Measurements from ENCODE around the gene GPR39. TPM values are rescaled to one million over a fixed set of nuclear protein-coding genes. Genes with fewer than 3 reads are reported as not detected.

The GPR39 gene
- total and polyA plus RNA-seq, 2 donors (not counting 1 experiment from before 2014, with no cell fraction given) = not detected

GRCh38 chr2:132374961-132375360, 41.6 kb upstream of the GPR39 start:
- TF ChIP-seq EZH2 (IDR thresholded peaks at IDR 0.05; ENCODE audit: borderline replicate concordance, insufficient read depth, low read depth, low read length, poor library complexity, severe bottlenecking) (no peak), CTCF (IDR thresholded peaks at IDR 0.05) (no peak)
- peaks cover 0 to 8% (median 0%) of the 10 kb centered on the region in 3 donors for H3K9me3 ChIP-seq (ENCODE audit: control extremely low read depth in 1 of 3, control insufficient read depth in 2 of 3, insufficient read depth in 1 of 3, low read length in 2 of 3)
- DNase-seq (no peak), ATAC-seq (ENCODE audit: low read depth) (no peak)
- H3K4me3 Mint-ChIP-seq = no peak overlapping the region
- H2AFZ ChIP-seq (ENCODE audit: insufficient read depth, low read depth, low read length, poor library complexity, severe bottlenecking) = no peak overlapping the region
- H3K4me1 Mint-ChIP-seq = no peaks in the 10 kb centered on the region
- H3K36me3 ChIP-seq (replicated peaks in 1 of 2; ENCODE audit: control extremely low read depth in 1 of 2, control insufficient read depth in 1 of 2, extremely low read depth in 1 of 2, insufficient read depth in 2 of 2, low read length in 1 of 2) = no peaks in the 10 kb centered on the region
- CTCF ChIA-PET = no interaction called here
- no peak overlapping the region for H3K27ac ChIP-seq (ENCODE audit: low read length in 2 of 2)
- no peaks in the 10 kb centered on the region for H3K79me2 ChIP-seq (ENCODE audit: control insufficient read depth, insufficient read depth, low read length)
- 100% methylated on average over 1 of the region's 1 CpG for WGBS (ENCODE audit: insufficient coverage)
- no peaks in the 10 kb centered on the region for H3K4me1 ChIP-seq (ENCODE audit: control insufficient read depth in 2 of 2, insufficient read depth in 2 of 2, low read length in 2 of 2)
- H4K20me1 ChIP-seq (ENCODE audit: control insufficient read depth, insufficient read depth, low read length, poor library complexity, severe bottlenecking) = no peaks in the 10 kb centered on the region
- POLR2A ChIA-PET = no interaction called here
- H3K9ac ChIP-seq (ENCODE audit: low read length) = no peak overlapping the region
- no peaks in the 10 kb centered on the region for H3K9me3 Mint-ChIP-seq (ENCODE audit: insufficient read depth)
- no peaks in the 10 kb centered on the region for H3K27me3 ChIP-seq (replicated peaks in 1 of 4; ENCODE audit: control extremely low read depth in 1 of 4, control insufficient read depth in 3 of 4, insufficient read depth in 4 of 4, low read length in 3 of 4)
- H3K27ac Mint-ChIP-seq = no peak overlapping the region
- H3K4me2 ChIP-seq (replicated peaks; ENCODE audit: low read depth, low read length, poor library complexity, severe bottlenecking) = no peak overlapping the region
- intact Hi-C loops (cut with micrococcal nuclease) = no loop called here
- H3K4me3 ChIP-seq (ENCODE audit: control extremely low read depth in 1 of 5, extremely low read depth in 1 of 5, insufficient read depth in 1 of 5, low read depth in 2 of 5, low read length in 4 of 5) = no peak overlapping the region
- H3K27me3 Mint-ChIP-seq = no peaks in the 10 kb centered on the region

- H3K9me3 Mint-ChIP-seq (ENCODE audit: insufficient read depth) = no peaks in the 10 kb centered on the region
- ATAC-seq (ENCODE audit: low read depth) (no peak), DNase-seq (no peak)
- no peak for TF ChIP-seq EZH2 (IDR thresholded peaks at IDR 0.05; ENCODE audit: borderline replicate concordance, insufficient read depth, low read depth, low read length, poor library complexity, severe bottlenecking)
- no peak for TF ChIP-seq CTCF (IDR thresholded peaks at IDR 0.05)
- Histone ChIP-seq H3K9me3 (ENCODE audit: control extremely low read depth in 1 of 3, control insufficient read depth in 2 of 3, insufficient read depth in 1 of 3, low read length in 2 of 3) (peaks cover 1 to 3% (median 3%) of the 10 kb centered on the region in 3 donors), H3K27me3 (replicated peaks in 1 of 4; ENCODE audit: control extremely low read depth in 1 of 4, control insufficient read depth in 3 of 4, insufficient read depth in 4 of 4, low read length in 3 of 4) (no peaks in the 10 kb centered on the region), H3K27ac (ENCODE audit: low read length in 2 of 2) (no peak overlapping the region), H2AFZ (ENCODE audit: insufficient read depth, low read depth, low read length, poor library complexity, severe bottlenecking) (no peak overlapping the region), H3K4me1 (ENCODE audit: control insufficient read depth in 2 of 2, insufficient read depth in 2 of 2, low read length in 2 of 2) (no peaks in the 10 kb centered on the region), H3K79me2 (ENCODE audit: control insufficient read depth, insufficient read depth, low read length) (no peaks in the 10 kb centered on the region), H3K36me3 (replicated peaks in 1 of 2; ENCODE audit: control extremely low read depth in 1 of 2, control insufficient read depth in 1 of 2, extremely low read depth in 1 of 2, insufficient read depth in 2 of 2, low read length in 1 of 2) (no peaks in the 10 kb centered on the region), H3K4me2 (replicated peaks; ENCODE audit: low read depth, low read length, poor library complexity, severe bottlenecking) (no peak overlapping the region), H4K20me1 (ENCODE audit: control insufficient read depth, insufficient read depth, low read length, poor library complexity, severe bottlenecking) (no peaks in the 10 kb centered on the region), H3K4me3 (ENCODE audit: control extremely low read depth in 1 of 5, extremely low read depth in 1 of 5, insufficient read depth in 1 of 5, low read depth in 2 of 5, low read length in 4 of 5) (no peak overlapping the region), H3K9ac (ENCODE audit: low read length) (no peak overlapping the region)
- H3K27ac Mint-ChIP-seq = no peak overlapping the region
- POLR2A ChIA-PET = no interaction called here
- 100% methylated on average over 1 of the region's 4 CpGs for WGBS (ENCODE audit: insufficient coverage)
- H3K4me3 Mint-ChIP-seq = no peak overlapping the region
- intact Hi-C loops (cut with micrococcal nuclease) = no loop called here
- CTCF ChIA-PET = no interaction called here
- H3K27me3 Mint-ChIP-seq = no peaks in the 10 kb centered on the region
- peaks cover 7% of the 10 kb centered on the region for H3K4me1 Mint-ChIP-seq
Observed at GRCh38 chr2:132381376-132381775, 35.2 kb upstream of the GPR39 start.

Data from B cell (primary cell).